ENCODE results near the gene MGMT.

DNA sequence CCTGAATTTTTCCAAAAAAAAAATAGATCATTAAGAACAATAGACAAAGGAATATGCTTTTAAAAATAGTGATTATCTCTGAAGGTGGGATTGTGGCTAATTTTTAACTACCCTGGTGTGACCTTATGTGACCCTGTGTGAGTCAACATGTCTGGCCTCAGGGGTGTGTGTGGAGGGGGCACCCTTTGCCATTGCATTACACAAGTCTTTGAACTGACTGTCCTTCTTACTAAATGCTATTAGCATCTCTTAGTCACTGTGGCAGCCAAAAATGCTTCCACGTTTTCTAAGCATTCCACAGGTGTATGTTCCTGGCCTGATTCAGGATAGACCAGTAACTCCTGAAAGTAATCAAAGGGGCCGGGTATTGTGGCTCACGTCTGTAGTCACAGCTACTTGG is 175.4 kb downstream of the MGMT start:
- TF ChIP-seq, protein P1, sequence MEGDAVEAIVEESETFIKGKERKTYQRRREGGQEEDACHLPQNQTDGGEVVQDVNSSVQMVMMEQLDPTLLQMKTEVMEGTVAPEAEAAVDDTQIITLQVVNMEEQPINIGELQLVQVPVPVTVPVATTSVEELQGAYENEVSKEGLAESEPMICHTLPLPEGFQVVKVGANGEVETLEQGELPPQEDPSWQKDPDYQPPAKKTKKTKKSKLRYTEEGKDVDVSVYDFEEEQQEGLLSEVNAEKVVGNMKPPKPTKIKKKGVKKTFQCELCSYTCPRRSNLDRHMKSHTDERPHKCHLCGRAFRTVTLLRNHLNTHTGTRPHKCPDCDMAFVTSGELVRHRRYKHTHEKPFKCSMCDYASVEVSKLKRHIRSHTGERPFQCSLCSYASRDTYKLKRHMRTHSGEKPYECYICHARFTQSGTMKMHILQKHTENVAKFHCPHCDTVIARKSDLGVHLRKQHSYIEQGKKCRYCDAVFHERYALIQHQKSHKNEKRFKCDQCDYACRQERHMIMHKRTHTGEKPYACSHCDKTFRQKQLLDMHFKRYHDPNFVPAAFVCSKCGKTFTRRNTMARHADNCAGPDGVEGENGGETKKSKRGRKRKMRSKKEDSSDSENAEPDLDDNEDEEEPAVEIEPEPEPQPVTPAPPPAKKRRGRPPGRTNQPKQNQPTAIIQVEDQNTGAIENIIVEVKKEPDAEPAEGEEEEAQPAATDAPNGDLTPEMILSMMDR (conservative IDR thresholded peaks at IDR 0.05): no peak
- no peak for TF ChIP-seq EZH2 (IDR thresholded peaks at IDR 0.05; ENCODE audit: low read depth)

Measured in PC-9 (cell line).